ENCODE data around the gene KITLG. TPM values are rescaled to one million over a fixed set of nuclear protein-coding genes. Genes with fewer than 3 reads are reported as not detected.

The KITLG gene
- total and polyA plus RNA-seq, 3 donors from 2014 or later, result 12.2 to 25.0 (median 21.8) TPM

DNA sequence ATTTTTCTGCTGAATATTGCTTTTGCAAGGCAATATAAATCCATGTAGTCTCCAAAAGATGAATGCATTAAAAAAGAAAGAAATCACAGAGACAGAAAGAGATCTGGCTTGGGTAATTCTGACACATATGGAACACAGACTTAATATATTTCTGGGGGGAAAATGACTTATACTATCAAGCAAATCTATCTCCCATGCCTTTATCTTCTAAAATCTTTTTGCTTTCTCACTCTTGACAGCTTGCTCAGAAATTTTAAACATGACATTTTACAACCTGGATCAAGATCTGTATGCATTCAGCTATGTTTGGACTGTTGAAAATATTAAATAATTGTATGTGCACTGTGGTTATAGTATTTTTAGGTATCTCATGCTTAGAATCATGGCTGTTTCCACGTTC is 73.0 kb downstream of the KITLG start:
- TF ChIP-seq POLR2A (IDR thresholded peaks at IDR 0.05), result no peak
- TF ChIP-seq, protein P1, sequence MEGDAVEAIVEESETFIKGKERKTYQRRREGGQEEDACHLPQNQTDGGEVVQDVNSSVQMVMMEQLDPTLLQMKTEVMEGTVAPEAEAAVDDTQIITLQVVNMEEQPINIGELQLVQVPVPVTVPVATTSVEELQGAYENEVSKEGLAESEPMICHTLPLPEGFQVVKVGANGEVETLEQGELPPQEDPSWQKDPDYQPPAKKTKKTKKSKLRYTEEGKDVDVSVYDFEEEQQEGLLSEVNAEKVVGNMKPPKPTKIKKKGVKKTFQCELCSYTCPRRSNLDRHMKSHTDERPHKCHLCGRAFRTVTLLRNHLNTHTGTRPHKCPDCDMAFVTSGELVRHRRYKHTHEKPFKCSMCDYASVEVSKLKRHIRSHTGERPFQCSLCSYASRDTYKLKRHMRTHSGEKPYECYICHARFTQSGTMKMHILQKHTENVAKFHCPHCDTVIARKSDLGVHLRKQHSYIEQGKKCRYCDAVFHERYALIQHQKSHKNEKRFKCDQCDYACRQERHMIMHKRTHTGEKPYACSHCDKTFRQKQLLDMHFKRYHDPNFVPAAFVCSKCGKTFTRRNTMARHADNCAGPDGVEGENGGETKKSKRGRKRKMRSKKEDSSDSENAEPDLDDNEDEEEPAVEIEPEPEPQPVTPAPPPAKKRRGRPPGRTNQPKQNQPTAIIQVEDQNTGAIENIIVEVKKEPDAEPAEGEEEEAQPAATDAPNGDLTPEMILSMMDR (IDR thresholded peaks at IDR 0.05), result no peak
- no peaks in the 10 kb centered on the region for H3K4me1 ChIP-seq
- intact Hi-C loops (cut with DNase I; ENCODE audit: low total_unique reads), result no loop called here
- no peaks in the 10 kb centered on the region for H3K27me3 ChIP-seq
- no peaks in the 10 kb centered on the region for H3K36me3 ChIP-seq (ENCODE audit: low read depth, missing control alignments)
- no peak overlapping the region for H3K4me3 ChIP-seq
- H3K27ac ChIP-seq, result no peak overlapping the region
- DNase-seq, result no peak
- no peaks in the 10 kb centered on the region for H3K9me3 ChIP-seq
- 86 to 100% methylated on average over 1 of the region's 1 CpG for WGBS, 2 donors

DNA sequence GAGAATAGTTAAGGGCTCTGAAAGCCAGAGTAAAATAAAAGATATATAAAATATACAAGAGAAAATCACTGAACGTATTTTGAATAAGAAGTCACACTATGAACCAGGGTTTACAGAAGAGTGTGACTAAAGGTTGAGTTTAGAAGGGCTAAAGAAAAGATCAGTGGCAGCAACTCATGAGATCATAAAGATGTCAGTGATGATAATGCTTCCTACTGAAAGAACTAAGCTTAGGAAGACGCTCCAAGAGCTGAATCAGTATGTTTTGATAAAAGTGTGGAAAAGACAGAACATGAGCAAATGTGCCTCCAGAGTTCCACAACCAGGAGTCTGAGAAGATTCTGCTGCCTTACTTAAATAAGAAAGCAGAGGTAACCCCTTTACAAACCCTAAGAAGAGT is 74.6 kb downstream of the KITLG start:
- no peaks in the 10 kb centered on the region for H3K36me3 ChIP-seq (ENCODE audit: low read depth, missing control alignments)
- DNase-seq, result no peak

DNA sequence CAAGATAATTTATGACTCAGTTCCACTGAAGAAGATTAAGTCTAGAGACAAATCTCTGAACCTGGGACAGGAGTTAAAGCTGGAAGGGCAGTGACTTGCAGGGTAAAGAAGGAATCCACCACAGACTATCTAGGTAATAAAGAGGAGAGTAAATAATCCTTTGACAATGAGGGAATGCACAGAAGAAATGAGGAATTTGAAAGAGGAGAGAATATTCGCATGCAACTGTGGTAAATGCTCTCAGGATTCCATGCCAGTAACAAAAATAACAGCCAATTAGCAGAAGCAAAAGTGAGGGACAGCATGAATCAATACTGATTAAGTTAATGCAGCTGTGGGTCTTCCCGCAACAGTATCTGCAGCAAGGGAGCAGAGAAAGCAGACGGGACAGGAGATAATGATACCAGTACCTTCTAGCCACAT is 77.0 kb downstream of the KITLG start:
- 80 to 84% methylated on average over 3 of the region's 3 CpGs for WGBS, 2 donors
- intact Hi-C loops (cut with DNase I; ENCODE audit: low total_unique reads), result no loop called here
- H3K36me3 ChIP-seq (ENCODE audit: low read depth, missing control alignments), result no peaks in the 10 kb centered on the region

More for the DNA sequence above, 74.6 kb downstream of the KITLG start:
- H3K4me3 ChIP-seq, result no peak overlapping the region
- WGBS, 2 donors, result 95 to 100% methylated on average over 2 of the region's 2 CpGs
- H3K27me3 ChIP-seq, result no peaks in the 10 kb centered on the region
- no peaks in the 10 kb centered on the region for H3K4me1 ChIP-seq
- TF ChIP-seq, protein P1 (IDR thresholded peaks at IDR 0.05), result no peak
- no peak for TF ChIP-seq POLR2A (IDR thresholded peaks at IDR 0.05)
- intact Hi-C loops (cut with DNase I; ENCODE audit: low total_unique reads), result no loop called here
- no peak overlapping the region for H3K27ac ChIP-seq
- H3K9me3 ChIP-seq, result no peaks in the 10 kb centered on the region

GRCh38 chr12:88501972-88502938 is 78.0 kb downstream of the KITLG start:
- Histone ChIP-seq H3K36me3 (ENCODE audit: low read depth, missing control alignments) (no peaks in the 10 kb centered on the region), H3K4me3 (no peak overlapping the region), H3K4me1 (no peaks in the 10 kb centered on the region), H3K27ac (no peak overlapping the region), H3K27me3 (no peaks in the 10 kb centered on the region), H3K9me3 (no peaks in the 10 kb centered on the region)
- no peak for TF ChIP-seq POLR2A (IDR thresholded peaks at IDR 0.05)
- TF ChIP-seq, protein P1 (IDR thresholded peaks at IDR 0.05), result no peak
- intact Hi-C loops (cut with DNase I; ENCODE audit: low total_unique reads), result no loop called here
- DNase-seq, result no peak
- 89 to 91% methylated on average over 5 of the region's 5 CpGs for WGBS, 2 donors

More for the DNA sequence above, 77.0 kb downstream of the KITLG start:
- Histone ChIP-seq H3K4me3 (no peak overlapping the region), H3K27me3 (no peaks in the 10 kb centered on the region), H3K27ac (no peak overlapping the region), H3K4me1 (no peaks in the 10 kb centered on the region), H3K9me3 (no peaks in the 10 kb centered on the region)
- no peak for DNase-seq
- TF ChIP-seq POLR2A (IDR thresholded peaks at IDR 0.05), result no peak
- TF ChIP-seq, protein P1 (IDR thresholded peaks at IDR 0.05), result no peak

Data from testis (tissue), 3 donors.